NCI-H1092 treated with DMSO at 0.1 percent for 48 hours (cell line): ENCODE measurements around the gene HLA-A.
"Not testable (repeated sequence)": the region's sequence is repeated elsewhere in the genome, so short reads cannot be mapped to it uniquely, and the experiment has no call there.

ENCODE experiments used
- DNase-seq: peaks from one replicate; lab custom pipeline; 2025; lab: John Stamatoyannopoulos, UW

HLA-A gene

DNA sequence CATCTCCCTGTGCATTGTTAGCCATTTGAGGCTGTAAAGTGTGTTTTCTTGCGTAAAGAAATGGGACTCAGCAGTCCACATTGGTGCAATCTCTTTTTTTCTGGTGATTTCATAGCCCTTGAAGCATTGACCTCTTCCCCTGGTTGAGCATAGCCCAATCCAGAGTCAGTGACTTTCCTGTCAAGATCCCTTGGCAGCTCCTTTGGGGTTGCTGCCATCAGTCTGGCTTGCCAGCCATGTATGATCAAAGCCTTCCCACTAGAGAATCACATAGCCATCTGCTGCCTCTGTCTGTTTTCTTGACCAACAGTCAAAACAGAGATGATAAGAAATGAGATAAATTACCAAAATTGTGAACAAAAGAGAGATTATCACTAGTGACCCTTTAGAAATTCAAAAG, 19.6 kb downstream of the HLA-A start:
- DNase-seq: no peak

DNA sequence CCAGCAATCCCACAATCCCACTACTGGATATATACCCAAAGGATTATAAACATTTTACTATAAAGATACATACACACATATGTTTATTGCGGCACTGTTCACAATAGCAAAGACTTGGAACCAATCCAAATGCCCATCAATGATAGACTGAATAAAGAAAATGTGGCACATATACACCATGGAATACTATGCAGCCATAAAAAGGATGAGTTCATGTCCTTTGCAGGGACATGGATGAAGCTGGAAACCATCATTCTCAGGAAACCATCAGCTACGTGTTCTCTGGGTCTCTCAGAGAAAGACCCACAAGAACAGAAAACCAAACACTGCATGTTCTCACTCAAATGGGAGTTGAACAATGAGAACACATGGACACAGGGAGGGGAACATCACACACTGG, 21.4 kb downstream of the HLA-A start:
- not testable (repeated sequence) for DNase-seq

DNA sequence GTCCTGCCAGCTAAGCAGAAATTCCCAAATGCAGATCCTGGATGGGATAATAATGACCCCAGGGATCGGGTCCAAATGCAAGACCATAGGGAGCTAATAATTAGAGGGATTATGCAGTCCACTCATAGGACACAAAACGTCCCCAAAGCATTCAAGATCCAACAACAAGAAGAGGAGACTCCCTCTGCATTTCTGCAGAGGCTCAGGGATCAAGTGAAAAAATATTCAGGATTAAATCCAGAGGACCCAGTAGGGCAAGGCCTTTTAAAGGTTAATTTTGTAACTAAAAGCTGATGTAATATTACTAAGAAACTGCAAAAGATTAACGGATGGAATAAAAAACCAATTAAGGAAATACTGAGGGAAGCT, 22.2 kb downstream of the HLA-A start:
- no peak for DNase-seq

DNA sequence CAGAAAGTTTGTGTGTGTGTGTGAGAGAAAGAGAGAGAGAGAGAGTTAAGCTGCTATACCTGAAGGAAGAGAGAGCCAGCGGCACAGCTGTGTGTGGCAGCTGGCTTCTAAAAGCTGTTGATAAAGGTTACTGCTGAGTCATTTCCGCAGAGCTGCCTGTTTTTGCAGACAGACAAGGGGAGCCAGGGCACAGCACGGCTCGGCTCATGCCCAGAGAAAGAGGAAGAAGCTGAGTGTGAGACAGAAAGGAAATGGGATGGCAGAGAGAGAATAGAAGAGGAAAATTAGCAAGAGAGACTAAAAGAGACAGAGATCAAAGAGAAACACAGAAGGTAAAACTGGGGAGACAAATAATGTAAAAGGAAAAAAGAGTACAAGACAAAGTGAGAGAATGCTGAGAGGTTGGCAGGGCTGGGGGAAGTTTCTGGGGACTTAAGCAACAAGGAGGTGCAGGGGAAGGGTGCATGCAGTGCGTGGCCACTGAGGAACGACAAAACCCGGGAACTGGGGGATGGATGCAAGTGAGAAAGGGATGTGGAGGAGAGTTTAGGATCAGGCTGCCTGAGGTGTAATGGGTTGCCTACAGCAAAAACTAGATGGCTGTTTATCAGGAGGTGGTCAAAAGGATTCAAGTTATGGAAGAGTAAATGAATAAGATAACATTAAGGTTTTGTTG, 22.7 kb downstream of the HLA-A start:
- DNase-seq: peak; percentile 73

DNA sequence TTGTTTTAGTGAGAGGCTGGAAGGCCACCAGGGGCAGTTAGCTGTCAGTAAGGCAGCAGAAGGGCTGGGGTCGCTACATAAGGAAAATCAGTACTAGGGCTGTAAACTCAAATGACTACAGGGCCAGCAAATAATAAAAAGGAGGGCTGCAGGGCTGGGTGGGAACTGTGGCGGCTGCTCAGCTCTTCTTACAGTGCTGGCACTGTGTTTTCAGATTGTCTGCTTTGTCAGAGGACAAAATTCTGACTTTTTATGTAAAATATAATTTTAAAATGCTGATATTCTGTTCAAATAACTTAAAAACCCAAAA, 23.2 kb downstream of the HLA-A start:
- DNase-seq: peak; percentile 15

DNA sequence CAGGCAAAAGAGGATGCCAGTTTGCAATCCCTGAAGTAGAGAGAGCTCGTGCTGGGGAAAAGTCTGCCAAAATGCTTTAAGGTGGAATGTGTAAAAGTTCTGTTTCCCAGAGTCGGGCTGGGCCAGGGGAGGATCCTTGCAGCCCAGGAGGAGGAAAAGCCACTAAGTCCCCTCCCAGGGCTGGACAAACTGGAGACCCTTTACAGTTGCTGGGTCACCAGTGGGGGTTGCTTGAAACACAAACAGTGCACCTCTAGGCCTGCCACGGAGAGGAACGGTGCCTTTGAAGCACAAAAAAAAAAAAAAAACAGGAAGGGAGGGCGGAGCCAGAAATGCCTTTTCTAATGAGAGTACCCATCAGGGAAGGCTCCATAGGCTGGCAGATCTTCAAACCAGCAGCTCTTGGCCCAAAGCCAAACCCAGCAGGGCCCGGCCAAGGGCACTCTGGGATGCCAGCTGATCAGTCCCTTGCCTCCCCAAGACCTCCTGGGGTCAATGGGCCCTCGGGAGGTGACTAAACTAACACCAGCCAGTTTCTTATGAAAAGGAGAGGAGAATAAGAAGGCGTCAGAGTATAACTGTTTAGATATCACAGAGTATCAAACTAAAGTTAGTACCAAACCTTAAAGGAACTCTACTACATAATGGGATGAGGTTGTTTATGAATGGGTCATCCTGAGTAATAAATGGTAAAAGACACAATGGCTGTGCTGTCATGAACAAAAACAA, 23.7 kb downstream of the HLA-A start:
- DNase-seq: peak; percentile 86

DNA sequence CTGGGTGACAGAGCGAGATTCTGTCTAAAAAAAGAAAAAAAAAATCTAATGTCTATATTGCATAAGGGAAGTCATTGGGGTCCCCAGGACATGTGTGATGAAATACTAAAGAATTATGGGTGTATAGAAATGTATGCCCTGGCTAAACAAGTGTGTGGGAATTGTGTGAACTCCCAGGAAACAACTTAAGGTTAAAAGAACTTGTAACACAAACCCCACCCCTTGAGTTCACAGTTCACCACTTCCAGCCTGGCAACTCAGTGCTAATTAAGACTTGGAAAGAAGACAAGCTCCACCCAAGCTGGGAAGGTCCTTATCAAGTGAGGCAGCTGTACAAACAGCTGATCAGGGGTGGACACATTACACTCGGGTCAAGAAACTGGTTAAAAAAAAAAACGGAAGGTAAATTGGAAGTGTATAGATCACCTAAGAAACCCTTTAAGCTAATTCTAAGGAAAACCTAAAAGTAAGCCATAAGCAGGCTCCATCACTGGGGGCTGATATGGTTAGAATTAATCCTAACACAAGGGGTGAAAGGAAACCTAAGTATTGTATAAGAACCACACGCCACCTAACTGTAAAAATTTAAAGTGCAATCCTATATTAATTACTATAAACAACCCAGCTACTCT, 25.2 kb downstream of the HLA-A start:
- DNase-seq: peak; percentile 63

DNA sequence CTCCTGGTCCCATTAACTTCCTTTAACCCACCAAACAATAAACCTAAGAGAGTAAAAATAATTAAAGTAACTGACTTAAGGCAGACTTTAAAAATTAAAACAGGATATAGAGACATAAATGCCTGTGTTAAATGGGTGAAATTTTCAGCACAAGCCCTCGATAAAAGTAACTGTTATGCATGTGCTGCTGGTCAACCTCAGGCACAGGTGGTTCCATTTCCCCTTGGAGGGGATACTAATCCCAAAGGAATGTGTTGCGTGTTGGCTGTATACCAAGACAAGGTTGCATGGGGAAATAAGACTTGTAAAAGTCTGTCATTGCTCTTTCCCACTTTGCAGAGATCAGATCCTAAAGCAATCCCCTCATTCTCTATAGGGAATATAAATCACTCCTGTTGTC, 25.8 kb downstream of the HLA-A start:
- DNase-seq: no peak

DNA sequence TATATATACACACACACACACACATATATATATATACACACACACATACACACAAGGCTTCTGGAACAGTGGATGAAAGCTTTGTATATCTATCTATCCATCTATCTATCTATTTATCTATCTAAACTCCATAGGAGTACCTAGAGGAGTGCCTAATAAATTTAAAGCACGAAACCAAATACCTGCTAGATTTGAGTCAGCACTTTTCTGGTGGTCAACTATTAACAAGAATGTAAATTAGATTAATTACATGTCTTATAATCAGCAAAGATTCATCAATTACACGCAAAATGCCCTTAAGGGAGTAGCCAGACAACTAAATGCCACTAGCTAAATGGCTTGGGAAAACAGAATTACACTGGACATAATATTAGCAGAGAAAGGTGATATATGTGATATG, 26.6 kb downstream of the HLA-A start:
- DNase-seq: no peak

DNA sequence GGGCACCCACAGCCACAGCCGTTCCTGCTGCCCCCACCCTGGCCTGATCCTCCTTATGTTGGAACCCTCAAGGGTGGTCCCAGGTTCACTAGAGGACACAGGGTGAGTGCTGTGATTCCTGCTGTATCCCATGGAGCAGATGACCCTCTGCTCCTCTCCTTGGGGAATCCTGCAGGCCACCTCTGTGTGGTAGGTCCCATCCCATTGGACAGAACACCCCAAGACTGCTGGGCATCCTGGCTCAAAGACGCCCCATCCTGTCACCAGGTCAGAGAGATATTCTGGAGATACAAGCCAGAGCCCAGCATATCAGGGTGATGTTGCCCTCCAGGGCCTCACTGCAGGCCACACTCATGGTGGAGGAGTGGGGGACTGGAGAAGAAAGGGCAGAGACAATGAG, 28.4 kb downstream of the HLA-A start:
- DNase-seq: no peak

DNA sequence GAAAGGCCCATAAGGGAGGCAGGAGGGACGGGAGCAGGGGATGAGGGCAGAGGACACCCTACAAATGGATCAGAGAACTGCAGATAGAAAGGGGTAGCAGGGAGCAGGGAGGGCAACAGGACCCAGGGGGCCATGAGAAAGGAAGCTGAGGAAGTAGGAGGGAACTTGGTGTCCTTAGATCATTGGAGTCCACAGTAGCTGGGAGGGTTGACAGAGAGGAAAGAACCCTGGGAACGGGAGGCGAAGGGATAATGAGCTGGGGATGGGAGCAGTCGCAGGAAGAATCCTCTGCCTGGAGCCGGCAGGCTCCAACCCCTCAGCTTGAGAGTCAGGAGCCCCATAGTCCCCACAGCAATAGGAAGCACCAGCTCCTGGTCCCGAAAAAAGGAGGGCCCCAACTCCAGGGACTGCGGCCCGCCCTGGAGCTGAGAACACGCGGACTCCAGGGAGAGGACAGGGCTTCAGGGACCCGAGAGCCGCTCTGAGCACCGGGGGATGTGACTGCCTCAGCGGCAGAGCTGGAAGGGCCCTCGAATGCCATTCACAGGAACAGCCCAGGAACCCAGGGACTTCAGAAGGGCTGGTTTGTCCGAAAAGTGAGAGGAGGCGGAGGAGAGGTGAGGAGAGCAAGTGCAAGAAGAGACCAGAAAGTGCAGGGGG, 32.7 kb downstream of the HLA-A start:
- no peak for DNase-seq

DNA sequence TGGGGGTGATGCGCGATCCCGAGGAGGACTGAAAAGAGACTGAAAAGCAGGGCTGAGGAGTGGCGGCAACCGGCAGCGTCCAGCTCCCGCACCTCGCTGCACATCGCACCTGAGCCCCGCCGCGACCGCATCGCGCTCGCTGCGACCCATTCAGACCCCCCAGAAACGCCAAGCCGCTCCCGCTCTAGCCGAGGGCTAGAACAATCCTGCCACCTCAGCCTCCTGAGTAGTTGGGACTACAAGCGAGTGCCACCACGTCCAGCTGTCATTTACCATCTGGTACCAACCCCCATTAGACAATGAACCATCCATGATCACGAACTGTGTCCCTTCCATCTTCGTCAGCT, 33.2 kb downstream of the HLA-A start:
- DNase-seq: no peak

DNA sequence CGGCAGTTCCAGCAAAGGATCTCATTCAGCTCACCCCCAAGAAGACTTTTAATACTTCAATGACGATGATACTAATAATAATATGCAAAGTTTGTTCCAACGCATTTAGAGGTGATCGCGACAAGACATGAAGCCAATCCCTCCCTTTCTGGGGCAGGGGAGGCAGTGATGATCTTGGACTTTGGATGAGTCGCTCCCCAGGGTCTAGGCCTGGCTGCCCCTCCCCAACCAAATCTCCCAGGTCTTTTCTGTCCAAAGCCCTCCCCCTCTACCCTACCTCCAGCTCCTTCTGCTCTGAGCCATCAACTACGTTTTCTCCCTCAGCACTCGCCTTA, 33.9 kb downstream of the HLA-A start:
- no peak for DNase-seq

DNA sequence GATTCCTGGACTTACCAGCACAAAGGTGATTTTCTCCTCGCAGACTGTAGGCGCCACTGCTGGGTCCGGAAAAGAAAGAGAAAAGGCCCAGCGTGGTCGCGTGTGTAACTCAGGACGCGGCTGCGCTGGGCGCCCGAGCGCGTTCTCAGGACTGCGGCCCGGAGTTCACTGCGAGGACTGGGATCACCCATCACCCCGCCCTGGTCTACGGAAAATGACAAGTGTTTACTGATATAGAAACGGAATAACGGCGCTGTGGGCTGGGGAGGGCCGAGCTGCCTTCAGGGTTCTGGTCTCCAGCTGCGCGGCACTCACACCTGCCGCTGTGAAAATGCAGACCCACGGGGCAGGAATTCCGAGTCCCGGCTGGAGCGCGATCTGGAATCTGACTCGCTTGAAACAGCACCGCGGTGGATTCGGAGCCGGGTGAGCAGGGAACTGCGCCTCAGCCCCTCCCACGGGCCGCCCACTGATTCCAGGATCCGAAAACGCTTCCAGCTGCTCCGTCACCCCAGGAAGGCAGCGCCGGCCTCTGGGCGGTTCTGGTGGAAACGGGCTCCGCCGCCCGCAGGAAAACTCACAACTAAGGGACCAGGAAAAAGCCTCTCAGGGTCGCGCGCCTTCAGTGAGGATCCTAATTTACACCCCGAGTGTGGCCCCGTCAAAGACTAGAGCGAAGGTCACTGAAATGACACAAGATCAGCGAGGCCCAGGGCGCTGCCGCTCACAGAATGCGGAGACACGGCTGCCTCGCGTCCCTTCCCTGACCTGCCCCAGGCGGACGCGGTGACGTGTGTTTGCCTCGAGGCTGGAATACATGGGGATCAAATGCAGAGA, 34.5 kb downstream of the HLA-A start:
- DNase-seq: peak; percentile 57

DNA sequence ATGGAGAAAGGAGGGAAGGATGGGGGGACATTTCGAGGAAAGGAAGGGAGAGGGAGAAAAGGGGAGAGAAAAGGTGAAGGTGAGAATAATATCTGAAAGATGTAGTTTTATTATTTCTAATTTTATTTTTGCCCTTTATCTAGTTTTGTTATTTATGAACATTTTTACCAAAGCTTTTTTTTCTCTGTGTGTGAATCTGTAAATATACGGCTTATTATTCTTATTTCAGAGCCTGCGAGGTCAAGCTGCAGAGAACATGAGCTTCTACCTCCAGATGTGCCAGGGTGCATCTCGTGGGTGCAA, 35.0 kb downstream of the HLA-A start:
- DNase-seq: no peak

DNA sequence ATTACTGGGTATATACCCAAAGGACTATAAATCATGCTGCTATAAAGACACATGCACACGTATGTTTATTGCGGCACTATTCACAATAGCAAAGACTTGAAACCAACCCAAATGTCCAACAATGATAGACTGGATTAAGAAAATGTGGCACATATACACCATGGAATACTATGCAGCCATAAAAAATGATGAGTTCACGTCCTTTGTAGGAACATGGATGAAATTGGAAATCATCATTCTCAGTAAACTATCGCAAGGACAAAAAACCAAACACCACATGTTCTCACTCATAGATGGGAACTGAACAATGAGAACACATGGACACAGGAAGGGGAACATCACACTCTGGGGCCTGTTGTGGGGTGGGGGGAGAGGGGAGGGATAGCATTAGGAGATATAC, 37.7 kb downstream of the HLA-A start:
- not testable (repeated sequence) for DNase-seq

DNA sequence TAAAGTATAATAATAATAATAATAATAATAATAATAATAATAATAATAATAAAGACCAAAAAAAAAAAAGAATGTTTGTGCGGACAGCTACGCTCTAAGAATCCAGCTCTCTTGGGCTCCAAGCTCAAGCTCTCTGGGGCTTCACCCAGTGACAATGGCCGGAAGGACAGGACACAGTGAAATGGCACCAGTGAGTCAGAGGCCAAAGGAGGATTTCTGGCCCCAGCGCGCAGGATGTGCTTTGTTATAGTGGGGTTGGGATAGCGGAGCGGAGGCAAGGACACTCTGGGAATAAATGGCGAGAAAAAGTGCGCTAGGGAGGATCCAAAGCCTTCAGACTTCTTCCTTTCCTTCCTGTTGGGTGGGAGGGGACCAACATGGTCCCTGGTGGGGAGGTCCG, 38.2 kb downstream of the HLA-A start:
- DNase-seq: no peak

DNA sequence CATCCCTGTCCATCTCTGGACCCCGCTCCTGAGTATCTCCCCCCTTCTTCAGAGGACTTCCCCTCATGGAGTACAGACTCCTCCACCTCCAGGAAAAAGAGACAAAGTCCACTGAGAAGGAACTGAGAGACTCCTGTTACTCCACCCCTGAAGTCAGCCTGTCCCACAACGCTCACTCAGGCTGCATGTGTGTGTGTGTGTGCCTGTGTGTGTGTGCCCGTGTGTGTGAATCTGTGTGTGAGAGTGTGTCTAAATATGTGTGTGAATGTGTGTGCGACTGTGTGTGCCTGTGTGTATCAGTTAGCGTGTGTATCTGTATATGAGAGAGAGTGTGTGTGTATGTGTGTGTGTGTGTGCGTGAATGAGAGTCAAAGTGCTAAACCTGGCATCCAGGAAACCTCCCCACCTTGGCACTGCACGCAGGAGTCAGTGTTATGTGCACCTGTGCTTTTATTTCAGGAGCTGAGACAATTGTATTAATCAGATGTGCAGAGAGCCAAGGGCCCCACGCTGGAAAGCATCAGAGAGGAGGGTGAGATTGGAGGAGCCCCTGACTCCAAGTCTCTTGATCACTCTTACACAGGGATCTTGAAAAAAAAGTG, 39.0 kb downstream of the HLA-A start:
- DNase-seq: no peak

DNA sequence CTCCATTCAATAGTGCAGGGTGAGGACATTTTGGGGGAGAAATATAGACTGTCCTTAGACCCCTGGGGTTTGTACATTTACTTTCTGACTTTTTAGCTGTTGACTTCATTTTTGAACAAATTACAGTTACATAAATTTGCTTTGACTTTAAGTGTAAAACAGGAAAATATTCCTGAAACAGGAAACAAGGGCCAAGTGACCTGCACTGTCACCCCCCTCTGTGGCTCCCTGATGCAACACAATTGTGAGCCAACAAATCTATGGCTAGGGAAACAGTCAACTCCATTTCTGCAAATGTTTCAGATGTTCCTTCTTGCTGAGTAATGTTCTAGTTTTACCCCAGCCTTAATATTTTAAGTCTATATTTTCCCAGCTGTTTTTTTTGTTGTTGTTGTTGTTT, 39.8 kb downstream of the HLA-A start:
- no peak for DNase-seq

DNA sequence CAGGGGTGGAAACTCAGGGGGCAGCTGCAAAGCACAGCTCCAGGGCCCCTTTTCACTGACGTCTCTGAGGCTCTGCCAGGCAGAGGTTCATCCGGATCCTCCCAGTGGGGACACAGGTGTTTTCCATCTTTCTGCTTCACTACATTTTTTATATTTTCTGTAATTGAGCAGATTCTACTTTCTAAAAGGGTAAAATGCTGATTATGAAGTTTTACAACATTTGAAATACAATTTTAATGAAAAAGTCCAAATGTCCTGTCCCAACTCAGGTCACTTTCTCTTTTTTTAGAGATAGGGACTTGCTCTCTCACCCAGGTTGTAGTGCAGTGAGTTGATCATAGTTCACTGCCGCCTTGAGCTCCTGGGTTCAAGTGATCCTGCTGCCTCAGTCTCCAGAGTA, 41.9 kb downstream of the HLA-A start:
- no peak for DNase-seq

DNA sequence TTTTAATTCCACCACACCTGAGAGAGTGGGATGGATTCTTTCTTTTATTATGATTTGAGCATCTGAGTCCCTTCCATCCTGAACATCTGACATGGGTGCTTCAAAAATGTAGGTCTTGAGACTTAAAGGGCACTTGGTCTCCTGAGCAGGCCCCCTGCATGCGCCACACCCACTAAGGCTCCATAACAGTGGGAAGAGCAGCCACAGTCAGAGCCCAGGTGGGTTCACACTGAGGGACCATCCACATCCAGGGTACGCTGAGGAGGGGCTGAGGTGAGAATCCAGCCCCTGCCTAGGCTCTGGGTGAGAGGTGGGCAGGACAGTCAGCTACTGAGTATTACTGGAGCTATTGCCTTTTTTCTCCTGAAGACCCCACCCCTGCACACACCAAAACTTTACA, 42.7 kb downstream of the HLA-A start:
- no peak for DNase-seq

DNA sequence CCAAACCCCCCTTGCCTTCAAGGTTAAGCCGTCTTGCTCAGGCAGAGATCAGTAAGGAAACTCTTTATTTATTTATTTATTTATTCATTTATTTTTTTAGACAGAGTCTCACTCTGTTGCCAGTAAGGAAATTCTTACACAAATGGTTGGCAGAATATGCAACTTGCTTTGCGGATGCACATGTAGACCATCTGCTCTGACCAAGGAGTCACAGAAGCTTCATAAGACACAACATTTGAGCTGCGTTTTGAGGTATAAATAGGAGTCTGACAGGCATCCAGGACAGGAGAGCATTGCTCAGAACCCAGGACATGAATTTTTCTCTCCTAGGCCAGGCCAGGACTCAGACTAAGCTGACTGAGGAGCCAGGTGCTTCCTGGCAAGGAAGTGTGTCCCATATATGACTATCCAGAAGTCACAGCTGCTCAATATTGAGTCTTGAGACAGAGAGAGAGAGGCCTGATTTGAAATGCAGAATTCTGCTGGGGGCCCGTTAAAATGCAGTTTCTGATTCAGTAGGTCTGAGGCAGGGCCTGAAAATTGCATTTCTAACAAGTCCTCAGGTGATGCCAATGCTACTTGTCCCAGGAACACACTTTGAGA, 43.9 kb downstream of the HLA-A start:
- no peak for DNase-seq
